Neural cell (in vitro differentiated cells): ENCODE data around the gene TMEM63B. TPM values are rescaled to one million over a fixed set of nuclear protein-coding genes. Genes with fewer than 3 reads are reported as not detected.

ENCODE experiments used
- H2AFZ ChIP-seq: fragments of 200-600, 300-800 bp; sonication (generic), shearing (Covaris generic); 2 replicates; pipeline ENCODE4 v1.6.0; 2014; ENCODE audit warnings: low read depth, mild to moderate bottlenecking, antibody characterized with exemption, low read length, moderate library complexity
- H3F3A ChIP-seq: fragments of 200-600 bp; shearing (Covaris generic); 2 replicates; pipeline ENCODE4 v1.6.1; 2016; ENCODE audit warnings: mild to moderate bottlenecking, moderate library complexity, mixed read lengths, antibody characterized with exemption, low read length; ENCODE audit not compliant: insufficient read depth, poor library complexity, severe bottlenecking
- H3K27ac ChIP-seq: fragments of 200-600, 300-800 bp; sonication (generic), shearing (Covaris generic); 2 replicates; pipeline ENCODE4 v1.5.1; 2014; ENCODE audit warnings: mild to moderate bottlenecking, low read length, moderate library complexity
- H3K27me3 ChIP-seq: fragments of 300-800, 200-600 bp; sonication (generic), shearing (Covaris generic); 2 replicates; pipeline ENCODE4 v1.6.0; 2014; ENCODE audit warnings: mild to moderate bottlenecking, low read depth, low read length, moderate library complexity; ENCODE audit not compliant: insufficient read depth
- H3K36me3 ChIP-seq: fragments of 300-800, 200-600 bp; sonication (generic), shearing (Covaris generic); 2 replicates; pipeline ENCODE4 v1.5.1; 2014; ENCODE audit warnings: mild to moderate bottlenecking, antibody characterized with exemption, low read length, moderate library complexity; ENCODE audit not compliant: insufficient read depth
- H3K4me2 ChIP-seq: fragments of 300-800, 200-600 bp; sonication (generic), shearing (Covaris generic); 2 replicates; pipeline ENCODE4 v1.6.0; 2014; ENCODE audit warnings: mild to moderate bottlenecking, low read length
- H3K4me3 ChIP-seq: fragments of 300-800, 200-600 bp; sonication (generic), shearing (Covaris generic); 2 replicates; pipeline ENCODE4 v1.5.1; 2014; ENCODE audit warnings: mild to moderate bottlenecking, low read length, moderate library complexity
- H3K79me2 ChIP-seq: fragments of 200-600 bp; shearing (Covaris generic); replicated peaks from 2 replicates; pipeline ENCODE4 v1.6.0; 2014; ENCODE audit warnings: mild to moderate bottlenecking, low read length, moderate library complexity; ENCODE audit not compliant: insufficient read depth
- H3K9ac ChIP-seq: fragments of 300-800, 200-600 bp; sonication (generic), shearing (Covaris generic); 2 replicates; pipeline ENCODE4 v1.6.1; 2016; ENCODE audit warnings: mild to moderate bottlenecking, low read length, mixed read lengths
- H3K9me2 ChIP-seq: fragments of 200-600 bp; shearing (Covaris generic); 2 replicates; pipeline ENCODE4 v1.6.1; 2016; ENCODE audit warnings: mild to moderate bottlenecking, low read length, mixed read lengths; ENCODE audit not compliant: insufficient read depth
- H3K9me3 ChIP-seq: fragments of 200-600, 300-800 bp; sonication (generic), shearing (Covaris generic); 2 replicates; pipeline ENCODE4 v1.6.1; 2016; ENCODE audit warnings: mild to moderate bottlenecking, mixed run types, low read length, moderate library complexity, mixed read lengths
- H4K20me1 ChIP-seq: fragments of 200-600 bp; shearing (Covaris generic); 2 replicates; pipeline ENCODE4 v1.6.1; 2016; ENCODE audit warnings: mild to moderate bottlenecking, mixed run types; ENCODE audit not compliant: insufficient read depth
- CTCF ChIP-seq: fragments of 450-650 bp; IDR thresholded peaks from 2 replicates; pipeline ENCODE4 v1.5.1; 2014; ENCODE audit warnings: antibody characterized with exemption, mild to moderate bottlenecking, moderate library complexity; ENCODE audit not compliant: poor library complexity, severe bottlenecking
- EP300 ChIP-seq: fragments of 450-650 bp; conservative IDR thresholded peaks from 2 replicates; pipeline ENCODE4 v1.6.1; 2014; ENCODE audit warnings: antibody characterized with exemption, mild to moderate bottlenecking, moderate library complexity; ENCODE audit not compliant: poor library complexity, severe bottlenecking
- EZH2 ChIP-seq: fragments of 200-600, 300-800 bp; shearing (Covaris generic), sonication (generic); IDR thresholded peaks from 2 replicates; pipeline ENCODE4 v1.6.1; 2014; ENCODE audit warnings: antibody characterized with exemption, low read length, borderline replicate concordance, mild to moderate bottlenecking; ENCODE audit not compliant: insufficient read depth, poor library complexity, severe bottlenecking
- MXI1 ChIP-seq: fragments of 450-650 bp; conservative IDR thresholded peaks from 2 replicates; pipeline ENCODE4 v1.6.1; 2014; ENCODE audit warnings: antibody characterized with exemption, mild to moderate bottlenecking; ENCODE audit not compliant: poor library complexity, severe bottlenecking
- POLR2AphosphoS5 ChIP-seq: IDR thresholded peaks from 2 replicates; pipeline ENCODE4 v1.6.1; 2012
- RAD21 ChIP-seq: fragments of 450-650 bp; conservative IDR thresholded peaks from 2 replicates; pipeline ENCODE4 v1.6.1; 2014; ENCODE audit warnings: antibody characterized with exemption, mild to moderate bottlenecking, moderate library complexity
- REST ChIP-seq: IDR thresholded peaks from 2 replicates; pipeline ENCODE4 v1.6.1; 2012; ENCODE audit warnings: borderline replicate concordance
- SMC3 ChIP-seq: fragments of 450-650 bp; conservative IDR thresholded peaks from 2 replicates; pipeline ENCODE4 v1.6.1; 2014; ENCODE audit warnings: antibody characterized with exemption, mild to moderate bottlenecking, moderate library complexity; ENCODE audit not compliant: poor library complexity
- TAF1 ChIP-seq: IDR thresholded peaks from 2 replicates; pipeline ENCODE4 v1.6.1; 2012; ENCODE audit warnings: low read depth
- polyA plus RNA-seq: library from polyadenylated mRNA; depleted of rRNA; stranded (reverse); fragments of >200 nt; gene quantifications from 2 replicates; pipeline ENCODE4 v1.2.3, GENCODE V29; 2014

TMEM63B gene
- polyA plus RNA-seq, 1 donor from 2014 or later: 49.9 TPM

- Histone ChIP-seq H3K9me3 (no peaks in the 10 kb centered on the region), H3K27ac (no peak overlapping the region), H3K4me2 (no peak overlapping the region), H3K79me2 (peaks cover 67% of the 10 kb centered on the region), H4K20me1 (no peaks in the 10 kb centered on the region), H3K27me3 (no peaks in the 10 kb centered on the region), H3F3A (no peaks in the 10 kb centered on the region), H3K9ac (no peak overlapping the region), H3K9me2 (no peaks in the 10 kb centered on the region), H3K36me3 (no peaks in the 10 kb centered on the region), H3K4me3 (no peak overlapping the region), H2AFZ (no peak overlapping the region)
- TF ChIP-seq CTCF: no peak
- TF ChIP-seq RAD21: no peak
- TF ChIP-seq MXI1: no peak
- TF ChIP-seq REST: no peak
- no peak for TF ChIP-seq EP300
- TF ChIP-seq SMC3: no peak
- no peak for TF ChIP-seq TAF1
- no peak for TF ChIP-seq EZH2
- TF ChIP-seq POLR2AphosphoS5: no peak
Measured at GRCh38 chr6:44120692-44121443, 6.5 kb upstream of the TMEM63B start.

GRCh38 chr6:44122801-44123200, 4.6 kb upstream of the TMEM63B start:
- H3K79me2 ChIP-seq: peaks cover 77% of the 10 kb centered on the region
- no peak overlapping the region for H3K27ac ChIP-seq
- no peaks in the 10 kb centered on the region for H3K36me3 ChIP-seq
- H3K9ac ChIP-seq: no peak overlapping the region
- H4K20me1 ChIP-seq: no peaks in the 10 kb centered on the region
- TF ChIP-seq REST (no peak), POLR2AphosphoS5 (no peak)
- H3K9me2 ChIP-seq: no peaks in the 10 kb centered on the region
- no peak overlapping the region for H3K4me2 ChIP-seq
- H3K27me3 ChIP-seq: no peaks in the 10 kb centered on the region
- H3K9me3 ChIP-seq: no peaks in the 10 kb centered on the region
- no peak overlapping the region for H2AFZ ChIP-seq
- no peaks in the 10 kb centered on the region for H3F3A ChIP-seq
- no peak overlapping the region for H3K4me3 ChIP-seq
